GM18511 (cell line): Measurements from ENCODE around the gene NMBR.
"Not testable (repeated sequence)": the region's sequence is repeated elsewhere in the genome, so short reads cannot be mapped to it uniquely, and the experiment has no call there.

ENCODE experiments used
- ATAC-seq: cut with Tn5 transposase; IDR thresholded peaks from one replicate; pipeline ENCODE4 v1.9.1; 2021; ENCODE audit warnings: mild to moderate bottlenecking, moderate library complexity; ENCODE audit not compliant: unreplicated experiment

NMBR gene

DNA sequence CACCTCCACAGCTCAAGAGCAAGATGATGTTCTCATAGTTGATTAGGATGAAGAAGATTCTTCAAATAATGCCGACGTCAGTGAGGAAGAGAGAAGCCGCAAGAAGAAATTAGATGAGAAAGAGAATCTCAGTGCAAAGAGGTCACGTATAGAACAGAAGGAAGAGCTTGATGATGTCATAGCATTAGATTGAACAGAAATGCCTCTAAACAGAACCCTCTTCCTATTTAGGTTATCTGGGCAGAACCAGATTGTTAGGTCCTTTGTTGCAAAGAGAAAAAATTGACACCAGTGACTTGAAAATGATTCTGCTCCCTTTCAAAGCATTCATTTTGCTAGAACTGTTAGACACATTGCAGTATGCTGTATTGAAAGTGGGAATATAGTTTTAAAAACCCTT lies 84.1 kb downstream of the NMBR start:
- not testable (repeated sequence) for ATAC-seq

DNA sequence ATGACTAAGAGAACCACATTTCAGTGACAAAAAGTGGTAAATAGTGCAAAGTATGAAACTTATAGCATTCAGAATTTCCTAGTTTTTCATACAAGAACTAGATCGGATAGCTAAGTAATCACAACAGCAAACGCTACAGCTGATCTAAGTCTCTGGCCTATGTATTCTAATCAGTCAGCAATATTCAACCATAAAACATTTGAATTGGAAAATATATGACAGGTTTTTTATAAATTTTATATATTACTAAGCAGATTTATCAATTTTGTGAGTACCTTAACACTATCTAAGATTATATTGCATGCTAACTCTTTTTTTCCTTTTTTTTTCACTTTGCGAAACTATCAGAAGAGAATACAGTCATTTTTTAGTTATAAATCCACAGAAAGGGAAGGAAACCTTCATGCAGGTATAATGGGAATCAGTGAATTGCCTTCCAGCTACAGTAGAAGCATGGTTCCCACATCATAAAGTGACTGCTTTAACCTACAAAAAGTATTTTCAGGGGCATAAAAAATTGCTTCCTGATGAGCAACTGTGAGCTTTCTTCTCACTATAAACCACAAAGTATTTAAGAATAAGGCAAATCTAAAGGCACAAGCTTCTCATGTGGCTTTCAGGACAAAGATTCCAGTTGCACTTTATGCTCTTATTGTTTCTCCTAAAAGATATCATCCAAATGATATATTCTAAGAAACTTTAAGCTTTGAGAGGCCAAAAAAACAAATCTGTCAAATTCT lies 88.2 kb downstream of the NMBR start:
- no peak for ATAC-seq

DNA sequence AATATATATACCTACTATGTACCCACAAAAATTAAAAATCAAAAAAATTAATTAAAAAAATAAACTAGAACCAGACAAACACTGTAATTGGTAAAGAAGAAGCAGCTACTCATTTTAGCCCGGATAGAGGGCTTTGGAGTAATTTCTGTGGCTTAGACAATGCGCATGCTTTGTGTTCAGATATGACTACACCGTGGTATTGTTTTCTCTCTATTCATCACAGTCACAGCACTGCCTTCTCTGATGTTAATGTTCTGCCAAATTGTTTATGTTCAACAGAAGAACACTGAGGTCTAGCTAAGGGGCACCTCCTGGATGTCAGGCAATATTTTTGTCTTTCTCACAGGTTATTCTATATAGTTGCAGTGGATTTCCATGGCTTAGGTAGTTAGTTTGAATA lies 91.7 kb downstream of the NMBR start:
- ATAC-seq, result peak; percentile 90

DNA sequence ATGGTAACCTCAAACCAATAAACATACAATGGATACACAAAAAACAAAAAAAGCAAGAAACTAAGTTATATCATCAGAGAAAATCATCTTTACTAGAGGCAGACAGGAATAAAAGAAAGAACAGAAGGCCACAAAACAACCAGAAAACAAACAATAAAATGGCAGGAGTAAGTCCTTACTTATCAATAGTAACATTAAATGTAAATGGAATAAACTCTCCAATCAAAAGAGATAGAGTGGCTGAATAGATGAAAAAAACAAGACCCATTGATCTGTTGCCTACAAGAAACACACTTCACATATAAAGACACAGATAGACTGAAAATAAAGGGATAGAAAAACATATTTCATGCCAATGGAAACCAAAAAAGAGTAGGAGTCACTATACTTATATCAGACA lies 95.5 kb downstream of the NMBR start:
- no peak for ATAC-seq

DNA sequence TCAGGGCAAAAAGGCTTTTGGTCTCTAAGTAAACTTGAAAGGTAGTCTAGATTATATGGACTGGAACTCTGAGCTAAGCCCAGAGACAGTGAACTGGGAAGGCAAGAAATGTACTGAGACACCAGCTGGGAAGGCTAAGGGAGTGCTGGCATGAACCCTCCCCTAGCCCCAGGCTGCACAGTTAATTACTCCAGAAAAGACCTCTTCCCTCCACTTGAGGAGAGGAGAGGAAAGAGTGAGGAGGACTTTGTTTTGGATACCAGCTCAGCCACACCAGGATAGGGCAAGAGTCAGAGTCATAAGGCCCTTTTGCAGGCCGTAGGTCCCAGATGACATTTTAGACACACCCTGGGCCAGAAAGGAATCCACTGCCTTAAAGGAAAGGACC lies 98.3 kb downstream of the NMBR start:
- no peak for ATAC-seq

DNA sequence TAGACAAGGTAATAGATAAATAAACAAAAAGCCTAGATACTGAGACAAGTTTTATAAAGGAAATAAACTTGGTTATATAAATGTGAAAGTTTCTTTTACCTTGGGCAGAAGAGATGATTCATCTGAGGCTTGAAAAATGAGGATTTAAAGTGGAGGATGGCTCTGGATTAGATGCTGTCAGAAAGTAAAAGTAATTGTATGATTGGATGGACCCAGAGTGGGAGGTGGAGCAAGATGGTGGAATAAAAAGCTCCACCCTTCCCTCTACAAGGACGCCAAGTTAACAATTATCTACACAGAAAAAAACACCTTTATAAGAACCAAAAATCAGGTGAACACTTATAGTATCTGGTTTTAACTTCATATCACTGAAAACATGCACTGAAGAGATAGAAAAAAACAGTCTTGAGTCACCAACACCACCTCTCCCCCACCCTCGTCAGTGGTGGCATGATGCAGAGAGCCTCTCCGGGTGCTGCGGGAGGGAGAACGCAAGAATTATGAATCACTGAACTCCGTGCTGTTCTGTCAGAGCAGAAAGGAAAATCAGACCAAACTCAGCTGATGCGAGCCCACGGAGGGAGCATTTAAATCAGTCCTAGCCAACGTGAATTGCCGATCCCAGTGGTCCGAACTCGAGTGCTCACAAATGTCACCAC lies 98.9 kb downstream of the NMBR start:
- no peak for ATAC-seq

DNA sequence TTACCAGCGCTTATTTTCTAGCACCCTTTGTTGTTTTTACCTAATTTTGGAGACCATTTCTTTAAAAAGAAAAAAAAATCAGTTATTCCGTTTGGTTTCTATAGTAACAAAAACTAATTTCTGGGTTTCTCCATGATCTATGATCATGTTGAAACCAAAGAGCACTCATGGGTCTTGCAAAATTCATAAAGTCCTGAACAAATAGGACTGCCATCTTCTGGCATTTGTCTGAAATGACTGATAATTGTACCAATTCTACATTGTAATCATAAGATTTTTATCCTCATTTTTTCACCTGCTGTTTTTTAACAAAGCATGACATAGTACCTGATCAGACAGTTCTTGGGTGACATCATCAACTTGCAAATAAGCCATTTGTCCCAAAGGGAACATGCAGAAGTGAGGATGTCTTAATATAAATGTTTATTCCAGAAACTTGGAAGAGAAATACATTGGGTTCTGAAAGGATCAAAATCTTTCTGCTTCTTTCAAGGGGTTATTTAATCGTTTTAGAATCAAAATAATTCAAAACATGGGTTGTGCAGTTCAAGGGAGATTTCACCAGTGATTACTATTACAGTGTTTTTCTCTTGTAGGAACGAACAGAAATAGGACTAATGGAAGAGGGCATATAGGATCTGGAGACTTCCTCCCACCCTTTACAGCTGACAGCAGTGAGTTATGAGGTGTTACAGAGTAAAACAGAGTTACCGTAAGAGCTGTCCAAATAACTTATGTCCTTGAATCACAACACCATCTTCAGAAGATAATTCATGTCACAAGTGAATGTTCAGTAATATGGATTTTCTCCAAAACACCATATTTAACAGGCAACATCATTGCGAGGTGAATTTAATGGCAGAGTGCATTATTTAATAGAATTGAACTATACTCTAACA lies 101.3 kb downstream of the NMBR start:
- no peak for ATAC-seq

DNA sequence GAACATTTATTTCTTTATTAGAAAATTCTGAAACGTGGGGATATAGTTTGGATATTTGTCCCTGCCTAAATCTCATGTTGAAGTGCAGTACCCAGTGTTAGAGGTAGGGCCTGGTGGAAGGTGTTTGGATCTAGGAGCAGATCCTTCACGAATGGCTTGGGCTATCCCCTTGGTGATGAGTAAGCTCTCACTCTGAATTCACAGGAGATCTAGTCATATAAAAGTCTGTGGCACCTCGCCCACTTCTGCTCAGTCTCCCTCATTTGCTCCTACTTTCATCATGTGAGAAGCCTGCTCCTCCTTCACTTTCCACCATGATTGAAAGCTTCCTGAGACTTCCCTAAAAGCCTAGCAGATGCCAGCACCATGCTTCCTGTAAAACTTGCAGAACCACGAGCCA lies 111.0 kb downstream of the NMBR start:
- ATAC-seq, result no peak

DNA sequence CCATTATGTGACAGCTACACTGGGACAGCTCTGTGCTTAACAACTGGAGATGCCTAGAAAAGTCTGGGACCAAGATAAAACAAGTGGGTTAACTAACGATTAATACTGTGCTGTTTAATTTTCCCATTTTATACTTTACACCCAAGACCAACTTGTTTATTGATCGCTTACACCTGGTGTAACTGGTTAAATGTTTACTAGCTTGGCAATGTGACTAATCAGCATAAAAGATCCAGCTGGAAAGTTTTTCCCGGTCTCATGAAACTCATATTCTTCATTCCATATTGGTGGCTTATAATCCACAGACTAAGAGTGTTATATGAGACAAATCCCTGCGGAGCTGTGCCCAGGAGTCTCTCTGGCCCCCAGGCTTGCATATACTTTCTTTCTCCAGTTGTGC lies 115.9 kb downstream of the NMBR start:
- ATAC-seq, result no peak

DNA sequence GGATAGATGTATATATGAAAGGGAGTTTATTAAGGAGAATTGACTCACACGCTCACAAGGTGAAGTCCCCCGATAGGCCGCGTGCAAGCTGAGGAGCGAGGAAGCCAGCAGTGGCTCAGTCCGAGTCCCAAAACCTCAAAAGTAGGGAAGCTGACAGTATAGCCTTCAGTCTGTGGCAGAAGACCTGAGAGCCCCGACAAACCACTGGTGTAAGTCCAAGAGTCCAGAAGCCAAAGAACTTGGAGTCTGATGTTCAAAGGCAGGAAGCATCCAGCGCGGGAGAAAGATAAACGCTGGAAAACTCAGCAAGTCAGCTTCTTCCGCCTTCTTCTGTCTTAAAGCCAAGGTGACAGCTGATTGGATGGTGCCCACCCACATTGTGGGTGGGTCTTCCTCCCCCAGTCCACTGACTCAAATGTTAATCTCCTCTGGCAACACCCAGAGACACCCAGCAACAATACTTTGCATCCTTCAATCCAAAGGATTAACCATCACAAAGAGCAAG lies 116.8 kb downstream of the NMBR start:
- no peak for ATAC-seq

DNA sequence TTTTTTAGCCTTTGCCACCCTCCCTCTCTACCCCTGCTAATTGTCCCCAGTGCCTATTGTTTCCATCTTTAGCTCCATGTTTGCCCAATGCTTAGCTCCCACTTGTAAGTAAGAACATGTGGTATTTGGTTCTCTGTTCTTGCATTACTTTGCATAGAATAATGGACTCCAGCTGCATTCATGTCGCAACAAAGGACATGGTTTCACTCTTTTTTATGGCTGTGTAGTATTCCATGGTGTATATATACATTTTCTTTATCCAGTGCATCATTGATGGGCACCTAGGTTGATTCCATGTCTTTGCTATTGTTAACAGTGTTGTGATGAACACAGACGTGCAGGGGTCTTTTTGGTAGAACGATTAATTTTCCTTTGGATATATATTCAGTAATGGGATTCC lies 118.4 kb downstream of the NMBR start:
- no peak for ATAC-seq

DNA sequence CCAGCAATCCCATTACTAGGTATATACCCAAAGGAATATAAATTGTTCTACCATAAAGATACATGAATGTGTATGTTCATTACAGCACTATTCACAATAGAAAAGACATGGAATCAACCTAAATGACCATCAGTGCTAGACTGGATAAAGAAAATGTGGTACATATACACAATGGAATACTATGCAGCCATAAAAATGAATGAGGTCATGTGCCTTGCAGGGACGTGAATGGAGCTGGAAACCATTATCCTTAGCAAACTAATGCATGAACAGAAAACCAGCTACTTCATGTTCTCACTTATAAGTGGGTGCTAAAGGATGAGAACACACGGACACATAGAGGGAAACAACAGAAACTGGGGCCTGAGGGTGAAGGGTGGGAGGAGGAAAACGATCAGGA lies 119.1 kb downstream of the NMBR start:
- ATAC-seq, result not testable (repeated sequence)

DNA sequence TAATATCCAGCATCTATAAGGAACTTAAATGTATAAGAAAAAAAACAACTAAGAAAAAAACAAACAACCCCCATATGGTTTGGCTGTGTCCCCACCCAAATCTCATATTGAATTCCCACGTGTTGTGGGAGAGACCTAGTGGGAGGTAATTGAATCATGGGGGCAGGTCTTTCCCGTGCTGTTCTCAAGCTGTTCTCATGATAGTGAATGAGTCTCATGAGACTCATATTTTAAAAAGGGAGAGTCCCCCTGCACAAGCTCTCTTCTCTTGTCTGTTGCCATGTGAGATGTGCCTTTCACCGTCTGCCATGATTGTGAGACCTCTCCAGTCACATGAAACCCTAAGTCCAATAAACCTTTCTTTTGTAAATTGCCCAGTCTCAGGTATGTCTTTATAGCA lies 119.8 kb downstream of the NMBR start:
- no peak for ATAC-seq

DNA sequence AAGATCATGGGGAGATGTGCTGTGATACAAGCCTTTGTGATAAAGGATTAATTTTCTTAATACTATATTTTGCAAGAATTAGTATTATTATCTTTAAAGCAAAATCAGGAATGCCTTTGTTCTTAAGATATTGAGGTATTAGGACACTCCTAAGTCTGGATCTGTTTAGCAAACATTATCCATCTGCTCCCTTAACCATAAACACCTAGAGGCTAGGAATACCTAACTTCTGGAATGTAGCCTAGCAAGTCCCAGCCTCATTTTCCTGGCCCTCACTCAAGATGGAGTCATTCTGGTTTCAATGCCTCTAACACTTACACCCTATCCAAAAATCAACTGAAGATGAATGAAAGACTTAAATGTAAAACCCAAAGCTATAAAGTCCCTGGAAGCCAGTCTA lies 120.5 kb downstream of the NMBR start:
- ATAC-seq, result no peak
